GM12892 (cell line): Measurements from ENCODE around the gene TMEM119.

Source experiments
- POLR2A ChIP-seq: IDR thresholded peaks from 2 replicates; pipeline ENCODE4 v1.6.1; 2011; ENCODE audit warnings: low read depth, low read length, control low read depth
- TAF1 ChIP-seq: IDR thresholded peaks from 2 replicates; pipeline ENCODE4 v1.6.1; 2011; ENCODE audit warnings: low read depth, mild to moderate bottlenecking, control low read depth, low read length, borderline replicate concordance

- TF ChIP-seq TAF1 (no peak), POLR2A (no peak; the same call in 1 of the 2 replicates)
These were observed 38.3 kb upstream of the TMEM119 start for GRCh38 chr12:108635997-108636808.
